ENCODE results near the gene TMEM11. TPM values are rescaled to one million over a fixed set of nuclear protein-coding genes. Genes with fewer than 3 reads are reported as not detected.
"Not testable (repeated sequence)": the region's sequence is repeated elsewhere in the genome, so short reads cannot be mapped to it uniquely, and the experiment has no call there.

TMEM11 gene
- total and polyA plus RNA-seq, 2 donors from 2014 or later, result 17.4 to 34.2 TPM

DNA sequence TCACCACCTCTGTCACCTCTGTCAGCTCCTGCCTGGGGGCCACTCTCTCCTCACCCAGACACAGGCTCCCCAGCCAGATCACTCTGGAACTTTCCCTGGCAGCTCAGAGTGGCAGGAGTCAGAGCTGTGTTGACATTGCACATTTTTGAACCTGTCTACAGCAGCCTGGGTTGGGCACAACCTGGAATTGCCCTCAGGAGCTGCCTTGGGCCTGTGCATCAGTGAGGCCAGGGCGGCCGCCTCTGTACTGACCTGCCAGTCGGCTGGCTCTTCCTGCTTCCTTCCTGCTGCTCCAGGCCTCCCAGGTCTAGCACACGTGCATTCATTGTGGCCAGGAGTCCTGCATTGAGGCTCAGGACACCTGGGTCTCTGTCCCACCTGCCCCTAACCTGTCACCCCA lies 14.2 kb upstream of the TMEM11 start:
- DNase-seq (no peak), FAIRE-seq (no peak)
- Histone ChIP-seq H3K27me3 (ENCODE audit: control insufficient read depth, insufficient read depth, low read length) (no peaks in the 10 kb centered on the region), H3K9ac (ENCODE audit: low read length in 3 of 3) (no peak overlapping the region), H3K36me3 (ENCODE audit: control insufficient read depth in 2 of 3, insufficient read depth in 3 of 3, low read length in 3 of 3) (no peaks in the 10 kb centered on the region), H3K27ac (ENCODE audit: low read depth in 2 of 2, low read length in 2 of 2) (no peak overlapping the region), H3K4me3 (ENCODE audit: low read length in 3 of 3) (no peak overlapping the region), H3K4me1 (ENCODE audit: control insufficient read depth in 2 of 3, insufficient read depth in 2 of 3, low read depth in 1 of 3, low read length in 3 of 3) (no peaks in the 10 kb centered on the region), H3K9me3 (ENCODE audit: control insufficient read depth in 2 of 3, insufficient read depth in 1 of 3, low read length in 3 of 3) (peaks cover 0 to 6% (median 0%) of the 10 kb centered on the region in 3 donors)
- intact Hi-C loops (cut with DNase I), result no loop called here
- TF ChIP-seq CTCF (IDR thresholded peaks at IDR 0.05; ENCODE audit: borderline replicate concordance, extremely low read depth, insufficient read depth), result no peak

DNA sequence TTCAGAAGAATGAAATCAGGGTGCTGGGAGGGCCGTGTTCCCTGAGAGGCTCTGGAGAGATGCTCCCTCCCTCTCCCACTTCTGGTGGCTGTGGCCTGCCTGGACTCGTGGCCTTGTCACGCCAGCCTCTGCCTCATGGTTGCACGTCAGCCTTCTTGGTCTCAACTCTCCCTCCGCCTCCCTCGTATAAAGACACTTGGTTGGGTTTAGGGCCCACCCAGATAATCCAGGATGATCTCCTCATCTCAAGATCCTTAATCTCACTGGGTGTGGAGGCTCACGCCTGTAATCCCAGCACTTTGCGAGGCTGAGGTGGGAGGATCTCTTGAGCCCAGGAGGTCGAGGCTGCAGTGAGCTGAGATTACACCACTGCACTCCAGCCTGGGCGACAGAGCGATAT lies 13.3 kb upstream of the TMEM11 start:
- H3K27ac ChIP-seq (ENCODE audit: low read depth in 2 of 2, low read length in 2 of 2); H3K36me3 ChIP-seq (ENCODE audit: control insufficient read depth in 2 of 3, insufficient read depth in 3 of 3, low read length in 3 of 3); FAIRE-seq; intact Hi-C loops (cut with DNase I); H3K9ac ChIP-seq (ENCODE audit: low read length in 3 of 3); DNase-seq; H3K9me3 ChIP-seq (ENCODE audit: control insufficient read depth in 2 of 3, insufficient read depth in 1 of 3, low read length in 3 of 3); H3K27me3 ChIP-seq (ENCODE audit: control insufficient read depth, insufficient read depth, low read length); H3K4me1 ChIP-seq (ENCODE audit: control insufficient read depth in 2 of 3, insufficient read depth in 2 of 3, low read depth in 1 of 3, low read length in 3 of 3); H3K4me3 ChIP-seq (ENCODE audit: low read length in 3 of 3): not testable (repeated sequence)

DNA sequence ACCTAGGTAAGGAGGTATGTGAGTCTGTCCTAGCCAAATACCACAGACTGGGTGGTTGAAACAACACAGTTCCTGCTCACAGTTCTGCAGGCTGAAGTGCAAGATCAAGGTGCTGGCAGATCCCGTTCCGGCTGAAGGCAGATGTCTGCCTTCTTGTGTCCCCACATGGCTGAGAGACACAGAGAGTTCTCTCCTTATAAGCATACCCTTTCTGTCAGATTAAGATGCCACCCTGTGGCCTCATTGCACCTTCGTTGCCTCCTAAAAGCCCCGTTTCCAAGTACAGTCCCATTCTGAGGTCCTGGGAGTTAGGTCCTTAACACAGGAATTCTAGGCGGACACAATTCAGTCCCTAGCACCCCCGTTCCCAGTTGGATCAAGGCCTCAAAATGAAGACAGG lies 9.1 kb upstream of the TMEM11 start:
- intact Hi-C loops (cut with DNase I), result no loop called here
- Histone ChIP-seq H3K4me3 (ENCODE audit: low read length in 3 of 3) (no peak overlapping the region), H3K27ac (ENCODE audit: low read depth in 2 of 2, low read length in 2 of 2) (no peak overlapping the region)

DNA sequence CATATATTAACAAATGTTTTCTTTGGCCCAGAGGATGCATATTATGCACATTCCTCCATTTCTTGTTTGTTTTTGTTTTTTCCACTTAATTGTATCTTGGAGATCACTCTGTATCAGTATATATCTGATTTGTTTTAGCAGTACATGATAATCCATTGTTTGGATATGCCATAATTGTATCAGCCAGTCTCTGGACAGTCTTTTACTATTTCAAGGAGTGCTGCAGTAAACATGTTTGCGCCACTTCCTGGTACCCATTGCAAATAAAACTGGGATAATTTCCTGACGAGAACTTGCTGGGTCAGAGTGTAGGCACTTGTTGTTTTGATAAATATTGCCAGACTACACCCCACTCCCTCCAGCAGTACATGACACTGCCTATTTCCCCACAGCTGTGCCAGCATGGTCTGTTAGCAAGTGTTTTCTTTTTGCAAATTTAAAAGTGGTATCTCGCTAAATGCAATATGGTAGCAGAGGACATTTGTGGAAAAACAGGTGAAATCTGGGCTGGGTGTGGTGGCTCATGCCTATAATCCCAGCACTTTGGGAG lies 4.9 kb upstream of the TMEM11 start:
- no peak for DNase-seq
- FAIRE-seq, result no peak
- Histone ChIP-seq H3K36me3 (ENCODE audit: control insufficient read depth in 2 of 3, insufficient read depth in 3 of 3, low read length in 3 of 3) (no peaks in the 10 kb centered on the region), H3K9ac (ENCODE audit: low read length in 3 of 3) (no peak overlapping the region), H3K27me3 (ENCODE audit: control insufficient read depth, insufficient read depth, low read length) (no peaks in the 10 kb centered on the region), H3K4me3 (ENCODE audit: low read length in 3 of 3) (no peak overlapping the region), H3K4me1 (ENCODE audit: control insufficient read depth in 2 of 3, insufficient read depth in 2 of 3, low read depth in 1 of 3, low read length in 3 of 3) (peaks cover 0 to 10% (median 4%) of the 10 kb centered on the region in 3 donors), H3K27ac (ENCODE audit: low read depth in 2 of 2, low read length in 2 of 2) (no peak overlapping the region), H3K9me3 (ENCODE audit: control insufficient read depth in 2 of 3, insufficient read depth in 1 of 3, low read length in 3 of 3) (no peaks in the 10 kb centered on the region)
- intact Hi-C loops (cut with DNase I), result no loop called here
- no peak for TF ChIP-seq CTCF (IDR thresholded peaks at IDR 0.05; ENCODE audit: borderline replicate concordance, extremely low read depth, insufficient read depth)

More for the DNA sequence above, 9.1 kb upstream of the TMEM11 start:
- FAIRE-seq (no peak), DNase-seq (no peak)
- H3K27me3 ChIP-seq (ENCODE audit: control insufficient read depth, insufficient read depth, low read length), result no peaks in the 10 kb centered on the region
- no peaks in the 10 kb centered on the region for H3K4me1 ChIP-seq (ENCODE audit: control insufficient read depth in 2 of 3, insufficient read depth in 2 of 3, low read depth in 1 of 3, low read length in 3 of 3)
- no peak for TF ChIP-seq CTCF (IDR thresholded peaks at IDR 0.05; ENCODE audit: borderline replicate concordance, extremely low read depth, insufficient read depth)
- no peak overlapping the region for H3K9ac ChIP-seq (ENCODE audit: low read length in 3 of 3)
- no peaks in the 10 kb centered on the region for H3K36me3 ChIP-seq (ENCODE audit: control insufficient read depth in 2 of 3, insufficient read depth in 3 of 3, low read length in 3 of 3)
- no peaks in the 10 kb centered on the region for H3K9me3 ChIP-seq (ENCODE audit: control insufficient read depth in 2 of 3, insufficient read depth in 1 of 3, low read length in 3 of 3)
